ACHN (cell line): Measurements from ENCODE around the gene HECTD4.
"Not testable (repeated sequence)": the region's sequence is repeated elsewhere in the genome, so short reads cannot be mapped to it uniquely, and the experiment has no call there.

Source experiments
- DNase-seq: peaks from one replicate; pipeline ENCODE4 v3.0.0-alpha.2; 2015
- in situ Hi-C: cut with HindIII; loops from 2 replicates; pipeline ENCODE4 v1.10.0; 2017; ENCODE audit warnings: low sequenced_read_pairs, low pct_ligation_motif_present, low pct_unique_long_range_greater_than_20kb

Gene HECTD4

GRCh38 chr12:112163056-112163455 lies 219.2 kb downstream of the HECTD4 start:
- in situ Hi-C loops = no loop called here
- no peak for DNase-seq

- no peak for DNase-seq
- in situ Hi-C loops = no loop called here
Observed at GRCh38 chr12:112162241-112162790, 219.9 kb downstream of the HECTD4 start.

- DNase-seq = no peak
- in situ Hi-C loops = no loop called here
Observed at GRCh38 chr12:112161711-112162110, 220.5 kb downstream of the HECTD4 start.

- in situ Hi-C loops = no loop called here
- DNase-seq = no peak
Observed at GRCh38 chr12:112160611-112161010, 221.6 kb downstream of the HECTD4 start.

GRCh38 chr12:112159146-112159541 lies 223.1 kb downstream of the HECTD4 start:
- in situ Hi-C loops = no loop called here
- no peak for DNase-seq

GRCh38 chr12:112158461-112159145 lies 223.6 kb downstream of the HECTD4 start:
- DNase-seq, in situ Hi-C loops: not testable (repeated sequence)

GRCh38 chr12:112153893-112154219 lies 228.4 kb downstream of the HECTD4 start:
- in situ Hi-C loops = no loop called here
- no peak for DNase-seq

GRCh38 chr12:112153181-112153892 lies 228.9 kb downstream of the HECTD4 start:
- DNase-seq = no peak
- in situ Hi-C loops = no loop called here

GRCh38 chr12:112151766-112152541 lies 230.3 kb downstream of the HECTD4 start:
- no peak for DNase-seq

GRCh38 chr12:112149596-112149995 lies 232.6 kb downstream of the HECTD4 start:
- no peak for DNase-seq
- in situ Hi-C loops = no loop called here

More at GRCh38 chr12:112151766-112152541, 230.3 kb downstream of the HECTD4 start:
- in situ Hi-C loops = no loop called here

- in situ Hi-C loops = no loop called here
- DNase-seq = peak; percentile 66
Observed at GRCh38 chr12:112148031-112148513, 234.2 kb downstream of the HECTD4 start.

- in situ Hi-C loops = no loop called here
- DNase-seq = no peak
Observed at GRCh38 chr12:112146123-112146522, 236.1 kb downstream of the HECTD4 start.

- DNase-seq = no peak
- in situ Hi-C loops = no loop called here
Observed at GRCh38 chr12:112140728-112141127, 241.5 kb downstream of the HECTD4 start.

- no peak for DNase-seq
- in situ Hi-C loops = no loop called here
Observed at GRCh38 chr12:112134731-112135130, 247.5 kb downstream of the HECTD4 start.

GRCh38 chr12:112133418-112133817 lies 248.8 kb downstream of the HECTD4 start:
- no peak for DNase-seq
- in situ Hi-C loops = no loop called here

GRCh38 chr12:112131686-112132085 lies 250.5 kb downstream of the HECTD4 start:
- no peak for DNase-seq
- in situ Hi-C loops = no loop called here

GRCh38 chr12:112130441-112130998 lies 251.7 kb downstream of the HECTD4 start:
- in situ Hi-C loops = no loop called here
- peak; percentile 68 for DNase-seq

GRCh38 chr12:112126911-112127310 lies 255.3 kb downstream of the HECTD4 start:
- in situ Hi-C loops = no loop called here
- peak; percentile 42 for DNase-seq

- no peak for DNase-seq
- in situ Hi-C loops = no loop called here
Observed at GRCh38 chr12:112126000-112126438, 256.2 kb downstream of the HECTD4 start.
